Astrocyte (in vitro differentiated cells and primary cell): Measurements from ENCODE around the gene HOXB4. TPM values are rescaled to one million over a fixed set of nuclear protein-coding genes. Genes with fewer than 3 reads are reported as not detected.

Experiments used
- DNase-seq: peaks from one replicate; pipeline ENCODE4 v3.0.0-alpha.2; 2010; ENCODE audit warnings: low read depth
- FAIRE-seq: peaks from 2 replicates; lab custom pipeline; 2011; peaks lifted over from hg19 to GRCh38; lab: Jason Lieb, UNC
- H2AFZ ChIP-seq: 2 replicates; pipeline ENCODE4 v1.6.0; 2012; ENCODE audit warnings: low read depth, low read length, inconsistent platforms
- H3K27ac ChIP-seq: 2 replicates; pipeline ENCODE4 v1.5.1; 2011; ENCODE audit warnings: low read depth, low read length, inconsistent platforms
- H3K27me3 ChIP-seq: 2 replicates; pipeline ENCODE4 v1.6.0; 2011; ENCODE audit warnings: low read length, inconsistent platforms; ENCODE audit not compliant: insufficient read depth
- H3K36me3 ChIP-seq: 2 replicates; pipeline ENCODE4 v1.5.1; 2011; ENCODE audit warnings: low read length, inconsistent platforms; ENCODE audit not compliant: insufficient read depth
- H3K4me1 ChIP-seq: 2 replicates; pipeline ENCODE4 v1.5.1; 2011; ENCODE audit warnings: low read length, inconsistent platforms; ENCODE audit not compliant: insufficient read depth
- H3K4me2 ChIP-seq: 2 replicates; pipeline ENCODE4 v1.6.0; 2012; ENCODE audit warnings: low read length, inconsistent platforms
- H3K4me3 ChIP-seq: 2 replicates; pipeline ENCODE4 v1.5.1; 2011; ENCODE audit warnings: low read depth, mild to moderate bottlenecking, low read length, inconsistent platforms; ENCODE audit not compliant: insufficient read depth
- H3K79me2 ChIP-seq: 2 replicates; pipeline ENCODE4 v1.6.0; 2012; ENCODE audit warnings: mild to moderate bottlenecking, low read length, inconsistent platforms; ENCODE audit not compliant: insufficient read depth
- H3K9ac ChIP-seq: 2 replicates; pipeline ENCODE4 v1.6.0; 2012; ENCODE audit warnings: mild to moderate bottlenecking, low read length, inconsistent platforms
- H3K9me3 ChIP-seq: 2 replicates; pipeline ENCODE4 v1.5.1; 2012; ENCODE audit warnings: low read depth, mild to moderate bottlenecking, low read length, inconsistent platforms; ENCODE audit not compliant: insufficient read depth
- H4K20me1 ChIP-seq: 2 replicates; pipeline ENCODE4 v1.6.0; 2012; ENCODE audit warnings: low read length, inconsistent platforms; ENCODE audit not compliant: insufficient read depth
- H3K27ac Mint-ChIP-seq: one replicate; pipeline ENCODE4 v1.8.0; 2021; ENCODE audit warnings: mild to moderate bottlenecking, mixed read lengths; ENCODE audit not compliant: unreplicated experiment
- H3K27me3 Mint-ChIP-seq: one replicate; pipeline ENCODE4 v1.8.0; 2021; ENCODE audit warnings: low read depth, mixed read lengths; ENCODE audit not compliant: unreplicated experiment
- H3K36me3 Mint-ChIP-seq: one replicate; pipeline ENCODE4 v1.8.0; 2021; ENCODE audit warnings: low read depth, mixed read lengths; ENCODE audit not compliant: unreplicated experiment
- H3K4me1 Mint-ChIP-seq: one replicate; pipeline ENCODE4 v1.8.0; 2021; ENCODE audit warnings: low read depth, mixed read lengths; ENCODE audit not compliant: unreplicated experiment
- H3K4me3 Mint-ChIP-seq: one replicate; pipeline ENCODE4 v1.8.0; 2021; ENCODE audit warnings: mild to moderate bottlenecking, moderate library complexity, mixed read lengths; ENCODE audit not compliant: unreplicated experiment
- H3K9me3 Mint-ChIP-seq: one replicate; pipeline ENCODE4 v1.8.0; 2021; ENCODE audit warnings: mild to moderate bottlenecking, mixed read lengths; ENCODE audit not compliant: unreplicated experiment
- CTCF ChIP-seq: IDR thresholded peaks from 2 replicates; pipeline ENCODE4 v1.5.1; 2011; ENCODE audit warnings: low read depth, mild to moderate bottlenecking, inconsistent platforms, low read length, moderate library complexity; ENCODE audit not compliant: insufficient read depth
- EZH2 ChIP-seq: IDR thresholded peaks from 2 replicates; pipeline ENCODE4 v1.6.1; 2012; ENCODE audit warnings: mild to moderate bottlenecking, low read length, inconsistent platforms; ENCODE audit not compliant: insufficient read depth
- total RNA-seq: library from RNA; stranded (reverse); gene quantifications from 2 replicates; pipeline ENCODE4 v1.2.1, GENCODE V29; 2021

Gene HOXB4
- total RNA-seq, 1 donor from 2014 or later = not detected

- no peak for TF ChIP-seq EZH2
- Histone ChIP-seq H3K27me3 (peaks cover 96% of the 10 kb centered on the region), H3K4me2 (no peak within 1 kb of the TSS), H3K27ac (no peak within 1 kb of the TSS), H4K20me1 (peaks cover 28% of the 10 kb centered on the region), H3K9me3 (peaks cover 3% of the 10 kb centered on the region), H3K36me3 (no peaks in the 10 kb centered on the region), H2AFZ (no peak within 1 kb of the TSS), H3K4me3 (no peak within 1 kb of the TSS), H3K9ac (no peak within 1 kb of the TSS), H3K79me2 (no peaks in the 10 kb centered on the region), H3K4me1 (no peaks in the 10 kb centered on the region)
- peaks cover 44% of the 10 kb centered on the region for H3K9me3 Mint-ChIP-seq
- H3K4me1 Mint-ChIP-seq = no peaks in the 10 kb centered on the region
- H3K27ac Mint-ChIP-seq = peak within 1 kb of the TSS; percentile 69
- DNase-seq (no peak), FAIRE-seq (no peak)
- H3K36me3 Mint-ChIP-seq = no peaks in the 10 kb centered on the region
- no peak within 1 kb of the TSS for H3K4me3 Mint-ChIP-seq
- H3K27me3 Mint-ChIP-seq = peaks cover 94% of the 10 kb centered on the region
Observed at GRCh38 chr17:48604770-48605329, 26.7 kb upstream of the HOXB4 start, which contains the start of gene HOXB6. HOXB6 (minus strand) TSS chr17:48604986; CDS start chr17:48598150, 6,836 bp downstream.

GRCh38 chr17:48603959-48604769, 26.0 kb upstream of the HOXB4 start:
- H3K9ac ChIP-seq = no peak overlapping the region
- no peak for FAIRE-seq
- H3K27me3 Mint-ChIP-seq = peaks cover 94% of the 10 kb centered on the region
- peaks cover 3% of the 10 kb centered on the region for H3K9me3 ChIP-seq
- DNase-seq = no peak
- H3K27ac ChIP-seq = no peak overlapping the region
- H3K27ac Mint-ChIP-seq = no peak overlapping the region
- no peaks in the 10 kb centered on the region for H3K36me3 ChIP-seq
- TF ChIP-seq EZH2 (peak; percentile 30), CTCF (no peak)
- H3K9me3 Mint-ChIP-seq = peaks cover 48% of the 10 kb centered on the region
- no peaks in the 10 kb centered on the region for H3K4me1 ChIP-seq
- H3K4me1 Mint-ChIP-seq = no peaks in the 10 kb centered on the region
- no peak overlapping the region for H3K4me2 ChIP-seq
- no peaks in the 10 kb centered on the region for H3K36me3 Mint-ChIP-seq
- H2AFZ ChIP-seq = no peak overlapping the region
- no peak overlapping the region for H3K4me3 Mint-ChIP-seq
- H3K79me2 ChIP-seq = no peaks in the 10 kb centered on the region
- H3K4me3 ChIP-seq = no peak overlapping the region
- peaks cover 96% of the 10 kb centered on the region for H3K27me3 ChIP-seq
- peaks cover 35% of the 10 kb centered on the region for H4K20me1 ChIP-seq

GRCh38 chr17:48601539-48602425, 23.6 kb upstream of the HOXB4 start:
- Histone ChIP-seq H3K79me2 (no peaks in the 10 kb centered on the region), H3K4me3 (no peak overlapping the region), H3K27ac (no peak overlapping the region), H3K9me3 (no peaks in the 10 kb centered on the region), H4K20me1 (peaks cover 36% of the 10 kb centered on the region), H3K4me1 (no peaks in the 10 kb centered on the region), H3K9ac (no peak overlapping the region), H3K36me3 (no peaks in the 10 kb centered on the region), H2AFZ (no peak overlapping the region), H3K27me3 (peaks cover 98% of the 10 kb centered on the region), H3K4me2 (peak overlapping the region; percentile 34)
- H3K36me3 Mint-ChIP-seq = no peaks in the 10 kb centered on the region
- TF ChIP-seq CTCF = no peak
- TF ChIP-seq EZH2 = peak; percentile 81
- no peak for FAIRE-seq
- peaks cover 50% of the 10 kb centered on the region for H3K9me3 Mint-ChIP-seq
- peaks cover 94% of the 10 kb centered on the region for H3K27me3 Mint-ChIP-seq
- no peak overlapping the region for H3K27ac Mint-ChIP-seq
- no peak for DNase-seq
- H3K4me1 Mint-ChIP-seq = no peaks in the 10 kb centered on the region
- no peak overlapping the region for H3K4me3 Mint-ChIP-seq
